ENCODE results near the gene KIAA2012. TPM values are rescaled to one million over a fixed set of nuclear protein-coding genes. Genes with fewer than 3 reads are reported as not detected.

The KIAA2012 gene
- total and polyA plus RNA-seq, 5 donors from 2014 or later, result not detected

GRCh38 chr2:202113571-202114142, 40.6 kb downstream of the KIAA2012 start:
- DNase-seq (no peak), ATAC-seq (ENCODE audit: low read depth in 2 of 2) (no peak)
- Histone ChIP-seq H3K4me1 (ENCODE audit: control insufficient read depth, insufficient read depth, low read length, poor library complexity, severe bottlenecking) (no peaks in the 10 kb centered on the region), H3K27me3 (ENCODE audit: control insufficient read depth, insufficient read depth, low read length) (peaks cover 3% of the 10 kb centered on the region), H3K4me3 (ENCODE audit: low read depth, low read length) (no peak overlapping the region), H3K27ac (ENCODE audit: insufficient read depth, low read length, poor library complexity, severe bottlenecking) (no peak overlapping the region), H3K36me3 (ENCODE audit: control insufficient read depth, insufficient read depth, low read length) (no peaks in the 10 kb centered on the region), H3K9me3 (ENCODE audit: control insufficient read depth in 2 of 2, low read length in 2 of 2) (no peaks in the 10 kb centered on the region)
- H3K27me3 Mint-ChIP-seq, result peaks cover 20% of the 10 kb centered on the region
- no peaks in the 10 kb centered on the region for H3K9me3 Mint-ChIP-seq
- H3K36me3 Mint-ChIP-seq, result no peaks in the 10 kb centered on the region
- H3K27ac Mint-ChIP-seq, result no peak overlapping the region
- H3K4me3 Mint-ChIP-seq, result no peak overlapping the region
- no peaks in the 10 kb centered on the region for H3K4me1 Mint-ChIP-seq

GRCh38 chr2:202114291-202114690, 41.2 kb downstream of the KIAA2012 start:
- H3K27me3 ChIP-seq (ENCODE audit: control insufficient read depth, insufficient read depth, low read length), result peaks cover 3% of the 10 kb centered on the region

GRCh38 chr2:202114795-202115194, 41.7 kb downstream of the KIAA2012 start:
- peaks cover 20% of the 10 kb centered on the region for H3K27me3 Mint-ChIP-seq
- Histone ChIP-seq H3K9me3 (ENCODE audit: control insufficient read depth in 2 of 2, low read length in 2 of 2) (no peaks in the 10 kb centered on the region), H3K27ac (ENCODE audit: insufficient read depth, low read length, poor library complexity, severe bottlenecking) (no peak overlapping the region), H3K36me3 (ENCODE audit: control insufficient read depth, insufficient read depth, low read length) (no peaks in the 10 kb centered on the region), H3K4me1 (ENCODE audit: control insufficient read depth, insufficient read depth, low read length, poor library complexity, severe bottlenecking) (no peaks in the 10 kb centered on the region), H3K4me3 (ENCODE audit: low read depth, low read length) (no peak overlapping the region), H3K27me3 (ENCODE audit: control insufficient read depth, insufficient read depth, low read length) (peaks cover 3% of the 10 kb centered on the region)
- DNase-seq (no peak), ATAC-seq (ENCODE audit: low read depth in 2 of 2) (no peak)
- no peaks in the 10 kb centered on the region for H3K9me3 Mint-ChIP-seq
- H3K27ac Mint-ChIP-seq, result no peak overlapping the region
- no peaks in the 10 kb centered on the region for H3K36me3 Mint-ChIP-seq
- H3K4me3 Mint-ChIP-seq, result no peak overlapping the region
- H3K4me1 Mint-ChIP-seq, result no peaks in the 10 kb centered on the region

More at GRCh38 chr2:202114291-202114690, 41.2 kb downstream of the KIAA2012 start:
- Mint-ChIP-seq H3K27ac (no peak overlapping the region), H3K4me3 (no peak overlapping the region), H3K4me1 (no peaks in the 10 kb centered on the region), H3K9me3 (no peaks in the 10 kb centered on the region), H3K36me3 (no peaks in the 10 kb centered on the region), H3K27me3 (peaks cover 20% of the 10 kb centered on the region)
- H3K9me3 ChIP-seq (ENCODE audit: control insufficient read depth in 2 of 2, low read length in 2 of 2), result no peaks in the 10 kb centered on the region
- no peak for DNase-seq
- no peak for ATAC-seq (ENCODE audit: low read depth in 2 of 2)
- no peak overlapping the region for H3K27ac ChIP-seq (ENCODE audit: insufficient read depth, low read length, poor library complexity, severe bottlenecking)
- H3K4me3 ChIP-seq (ENCODE audit: low read depth, low read length), result no peak overlapping the region
- no peaks in the 10 kb centered on the region for H3K4me1 ChIP-seq (ENCODE audit: control insufficient read depth, insufficient read depth, low read length, poor library complexity, severe bottlenecking)
- H3K36me3 ChIP-seq (ENCODE audit: control insufficient read depth, insufficient read depth, low read length), result no peaks in the 10 kb centered on the region

GRCh38 chr2:202115479-202115971, 42.5 kb downstream of the KIAA2012 start:
- no peak for ATAC-seq (ENCODE audit: low read depth in 2 of 2)

GRCh38 chr2:202116691-202117090, 43.6 kb downstream of the KIAA2012 start:
- Histone ChIP-seq H3K9me3 (ENCODE audit: control insufficient read depth in 2 of 2, low read length in 2 of 2) (no peaks in the 10 kb centered on the region), H3K4me3 (ENCODE audit: low read depth, low read length) (no peak overlapping the region), H3K27me3 (ENCODE audit: control insufficient read depth, insufficient read depth, low read length) (peaks cover 3% of the 10 kb centered on the region), H3K27ac (ENCODE audit: insufficient read depth, low read length, poor library complexity, severe bottlenecking) (no peak overlapping the region), H3K4me1 (ENCODE audit: control insufficient read depth, insufficient read depth, low read length, poor library complexity, severe bottlenecking) (no peaks in the 10 kb centered on the region), H3K36me3 (ENCODE audit: control insufficient read depth, insufficient read depth, low read length) (no peaks in the 10 kb centered on the region)
- H3K4me1 Mint-ChIP-seq, result no peaks in the 10 kb centered on the region
- H3K4me3 Mint-ChIP-seq, result no peak overlapping the region
- peaks cover 15% of the 10 kb centered on the region for H3K27me3 Mint-ChIP-seq
- ATAC-seq (ENCODE audit: low read depth in 2 of 2) (no peak), DNase-seq (no peak)
- H3K36me3 Mint-ChIP-seq, result no peaks in the 10 kb centered on the region
- H3K9me3 Mint-ChIP-seq, result peaks cover 0 to 9% (median 1%) of the 10 kb centered on the region in 7 donors
- H3K27ac Mint-ChIP-seq, result no peak overlapping the region

More at GRCh38 chr2:202115479-202115971, 42.5 kb downstream of the KIAA2012 start:
- Histone ChIP-seq H3K36me3 (ENCODE audit: control insufficient read depth, insufficient read depth, low read length) (no peaks in the 10 kb centered on the region), H3K27ac (ENCODE audit: insufficient read depth, low read length, poor library complexity, severe bottlenecking) (no peak overlapping the region), H3K9me3 (ENCODE audit: control insufficient read depth in 2 of 2, low read length in 2 of 2) (no peaks in the 10 kb centered on the region), H3K4me3 (ENCODE audit: low read depth, low read length) (no peak overlapping the region), H3K27me3 (ENCODE audit: control insufficient read depth, insufficient read depth, low read length) (peaks cover 3% of the 10 kb centered on the region), H3K4me1 (ENCODE audit: control insufficient read depth, insufficient read depth, low read length, poor library complexity, severe bottlenecking) (no peaks in the 10 kb centered on the region)
- DNase-seq, result no peak
- H3K36me3 Mint-ChIP-seq, result no peaks in the 10 kb centered on the region
- H3K4me3 Mint-ChIP-seq, result no peak overlapping the region
- peaks cover 0 to 1% (median under 1%) of the 10 kb centered on the region in 7 donors for H3K9me3 Mint-ChIP-seq
- H3K27ac Mint-ChIP-seq, result no peak overlapping the region
- no peaks in the 10 kb centered on the region for H3K4me1 Mint-ChIP-seq
- H3K27me3 Mint-ChIP-seq, result peaks cover 15% of the 10 kb centered on the region

GRCh38 chr2:202118168-202118567, 45.1 kb downstream of the KIAA2012 start:
- no peak for ATAC-seq (ENCODE audit: low read depth in 2 of 2)
- H3K4me1 Mint-ChIP-seq, result no peaks in the 10 kb centered on the region
- peaks cover 0 to 9% (median 1%) of the 10 kb centered on the region in 7 donors for H3K9me3 Mint-ChIP-seq
- H3K27ac ChIP-seq (ENCODE audit: insufficient read depth, low read length, poor library complexity, severe bottlenecking), result no peak overlapping the region
- no peaks in the 10 kb centered on the region for H3K4me1 ChIP-seq (ENCODE audit: control insufficient read depth, insufficient read depth, low read length, poor library complexity, severe bottlenecking)
- no peak overlapping the region for H3K27ac Mint-ChIP-seq
- no peaks in the 10 kb centered on the region for H3K36me3 Mint-ChIP-seq
- H3K36me3 ChIP-seq (ENCODE audit: control insufficient read depth, insufficient read depth, low read length), result no peaks in the 10 kb centered on the region
- peaks cover 15% of the 10 kb centered on the region for H3K27me3 Mint-ChIP-seq
- no peak overlapping the region for H3K4me3 Mint-ChIP-seq
- peaks cover 3% of the 10 kb centered on the region for H3K27me3 ChIP-seq (ENCODE audit: control insufficient read depth, insufficient read depth, low read length)
- no peak for DNase-seq
- H3K9me3 ChIP-seq (ENCODE audit: control insufficient read depth in 2 of 2, low read length in 2 of 2), result no peaks in the 10 kb centered on the region
- no peak overlapping the region for H3K4me3 ChIP-seq (ENCODE audit: low read depth, low read length)

GRCh38 chr2:202120828-202121227, 47.8 kb downstream of the KIAA2012 start:
- H3K27ac Mint-ChIP-seq, result no peak overlapping the region
- H3K36me3 Mint-ChIP-seq, result no peaks in the 10 kb centered on the region
- ATAC-seq (ENCODE audit: low read depth in 2 of 2) (no peak), DNase-seq (no peak)
- Histone ChIP-seq H3K27me3 (ENCODE audit: control insufficient read depth, insufficient read depth, low read length) (no peaks in the 10 kb centered on the region), H3K4me1 (ENCODE audit: control insufficient read depth, insufficient read depth, low read length, poor library complexity, severe bottlenecking) (no peaks in the 10 kb centered on the region), H3K36me3 (ENCODE audit: control insufficient read depth, insufficient read depth, low read length) (no peaks in the 10 kb centered on the region), H3K9me3 (ENCODE audit: control insufficient read depth in 2 of 2, low read length in 2 of 2) (no peaks in the 10 kb centered on the region), H3K27ac (ENCODE audit: insufficient read depth, low read length, poor library complexity, severe bottlenecking) (no peak overlapping the region), H3K4me3 (ENCODE audit: low read depth, low read length) (no peak overlapping the region)
- H3K9me3 Mint-ChIP-seq, result peaks cover 0 to 9% (median 1%) of the 10 kb centered on the region in 7 donors
- no peaks in the 10 kb centered on the region for H3K4me1 Mint-ChIP-seq
- H3K27me3 Mint-ChIP-seq, result peaks cover 5% of the 10 kb centered on the region
- no peak overlapping the region for H3K4me3 Mint-ChIP-seq

GRCh38 chr2:202121532-202122162, 48.6 kb downstream of the KIAA2012 start:
- H3K4me1 ChIP-seq (ENCODE audit: control insufficient read depth, insufficient read depth, low read length, poor library complexity, severe bottlenecking), result no peaks in the 10 kb centered on the region
- no peak overlapping the region for H3K4me3 ChIP-seq (ENCODE audit: low read depth, low read length)
- H3K36me3 Mint-ChIP-seq, result no peaks in the 10 kb centered on the region
- no peaks in the 10 kb centered on the region for H3K4me1 Mint-ChIP-seq
- no peaks in the 10 kb centered on the region for H3K36me3 ChIP-seq (ENCODE audit: control insufficient read depth, insufficient read depth, low read length)
- no peaks in the 10 kb centered on the region for H3K9me3 ChIP-seq (ENCODE audit: control insufficient read depth in 2 of 2, low read length in 2 of 2)
- peaks cover 5% of the 10 kb centered on the region for H3K27me3 Mint-ChIP-seq
- no peak overlapping the region for H3K4me3 Mint-ChIP-seq
- DNase-seq (no peak), ATAC-seq (ENCODE audit: low read depth in 2 of 2) (peak in 1 of 2 donors; percentile 24)
- H3K27ac ChIP-seq (ENCODE audit: insufficient read depth, low read length, poor library complexity, severe bottlenecking), result no peak overlapping the region
- H3K9me3 Mint-ChIP-seq, result peaks cover 0 to 9% (median 1%) of the 10 kb centered on the region in 7 donors
- H3K27me3 ChIP-seq (ENCODE audit: control insufficient read depth, insufficient read depth, low read length), result no peaks in the 10 kb centered on the region
- H3K27ac Mint-ChIP-seq, result no peak overlapping the region

All from CD4-positive, CD25-positive, alpha-beta regulatory T cell (primary cell).